Transverse colon (tissue), 4 donors: ENCODE measurements around the gene SEPTIN12.

ENCODE experiments used
- CTCF ChIP-seq, 5 experiments: fragments of 200-600 bp in 3 of 5; fragments of 450-650 bp in 2 of 5; sonication (generic) in 3 of 5; IDR thresholded peaks; 1 replicate in 2 of 5; 2 replicates in 3 of 5; pipeline ENCODE4 v1.5.1; 2016 to 2017; ENCODE audit warnings: antibody characterized with exemption in 5 of 5, inconsistent platforms in 3 of 5, mild to moderate bottlenecking in 2 of 5, moderate library complexity in 1 of 5
- POLR2AphosphoS5 ChIP-seq, 3 donors: sonication (generic); formaldehyde crosslinking; IDR thresholded peaks; one replicate each; pipeline ENCODE4 v1.6.1; 2016; ENCODE audit warnings: antibody characterized with exemption in 3 of 3

- TF ChIP-seq CTCF (IDR thresholded peaks at IDR 0.05) (no peak), POLR2AphosphoS5 (IDR thresholded peaks at IDR 0.05) (peak in 2 of 3 donors; percentile 45 to 77)
Observed at GRCh38 chr16:4801962-4802658, 14.0 kb upstream of the SEPTIN12 start, which contains the start of gene ROGDI.
